SH-SY5Y (cell line): ENCODE measurements around the gene FAXC.

Experiments used
- GATA2 ChIP-seq: IDR thresholded peaks from 2 replicates; pipeline ENCODE4 v1.6.1; 2011; ENCODE audit warnings: mild to moderate bottlenecking, low read depth, low read length
- GATA3 ChIP-seq: IDR thresholded peaks from 2 replicates; pipeline ENCODE4 v1.6.1; 2011; ENCODE audit warnings: low read depth, mild to moderate bottlenecking, low read length, moderate library complexity

DNA sequence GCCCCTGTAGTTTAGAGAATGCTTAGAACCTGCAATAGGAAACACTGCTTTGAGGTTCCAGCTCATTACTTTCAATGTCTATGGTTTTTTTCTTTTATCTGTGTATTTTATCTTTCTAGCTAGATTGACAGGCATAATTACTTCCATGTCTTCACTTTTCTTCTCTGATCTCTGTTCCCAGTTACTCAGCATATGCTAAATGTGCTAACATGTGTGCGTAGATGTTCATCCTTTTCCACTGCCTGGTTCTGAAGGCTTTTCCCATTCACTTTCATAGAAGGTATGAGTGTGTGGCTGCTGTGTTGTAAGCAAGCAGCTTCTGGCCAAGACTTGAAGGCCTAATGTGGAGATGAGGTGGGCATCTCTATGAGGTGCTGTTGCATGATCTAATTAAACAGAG, 38.9 kb downstream of the FAXC start:
- TF ChIP-seq GATA2: no peak
- no peak for TF ChIP-seq GATA3
